Activated CD4-positive, alpha-beta memory T cell treated with anti-CD3 and anti-CD28 coated beads, Interleukin-2, amount 10 ng/mL, durations not matched to agents 7 days and 5 days (primary cell): ENCODE measurements around the gene VPS33A. TPM values are rescaled to one million over a fixed set of nuclear protein-coding genes. Genes with fewer than 3 reads are reported as not detected.

Source experiments
- CTCF ChIA-PET: fragments of 350-600 bp; sonication (Branson Sonifier 250); formaldehyde crosslinking; loops from one replicate; lab custom pipeline; 2021; ENCODE audit warnings: antibody characterized with exemption, inconsistent platforms; lab: Charles Lee
- POLR2A ChIA-PET: fragments of 350-600 bp; sonication (Branson Sonifier 250); formaldehyde crosslinking; loops from one replicate; lab custom pipeline; 2021; ENCODE audit warnings: antibody characterized with exemption; lab: Charles Lee
- DNase-seq: peaks from one replicate; pipeline ENCODE4 v3.0.0-alpha.2; 2020
- H3K27ac Mint-ChIP-seq: one replicate; pipeline ENCODE4 v1.8.0; 2021; ENCODE audit warnings: mild to moderate bottlenecking, mixed read lengths
- H3K27me3 Mint-ChIP-seq: one replicate; pipeline ENCODE4 v1.8.0; 2021; ENCODE audit warnings: mixed read lengths
- H3K36me3 Mint-ChIP-seq: one replicate; pipeline ENCODE4 v1.8.0; 2021; ENCODE audit warnings: low read depth, mixed read lengths
- H3K4me1 Mint-ChIP-seq: one replicate; pipeline ENCODE4 v1.8.0; 2021; ENCODE audit warnings: mixed read lengths
- H3K4me3 Mint-ChIP-seq: one replicate; pipeline ENCODE4 v1.8.0; 2021; ENCODE audit warnings: mild to moderate bottlenecking, mixed read lengths
- H3K9me3 Mint-ChIP-seq: one replicate; pipeline ENCODE4 v1.8.0; 2021; ENCODE audit warnings: mixed read lengths
- total RNA-seq, 2 experiments: library from RNA; stranded (reverse); gene quantifications; one replicate each; pipeline ENCODE4 v1.2.3, GENCODE V29; 2021

The VPS33A gene
- total RNA-seq, 2 experiments from 2014 or later, result 29.8 to 30.6 TPM

GRCh38 chr12:122185494-122186082, 80.7 kb downstream of the VPS33A start:
- Mint-ChIP-seq H3K27me3 (peaks cover 20% of the 10 kb centered on the region), H3K4me1 (peaks cover 6% of the 10 kb centered on the region), H3K4me3 (no peak overlapping the region), H3K27ac (no peak overlapping the region), H3K36me3 (no peaks in the 10 kb centered on the region), H3K9me3 (no peaks in the 10 kb centered on the region)
- DNase-seq, result no peak
- CTCF ChIA-PET, result interaction anchor here (1.8 kb wide), 1 partner anchor 53 kb away, joined by 4 read pairs; no protein-coding TSS in a partner anchor
- POLR2A ChIA-PET, result no interaction called here

DNA sequence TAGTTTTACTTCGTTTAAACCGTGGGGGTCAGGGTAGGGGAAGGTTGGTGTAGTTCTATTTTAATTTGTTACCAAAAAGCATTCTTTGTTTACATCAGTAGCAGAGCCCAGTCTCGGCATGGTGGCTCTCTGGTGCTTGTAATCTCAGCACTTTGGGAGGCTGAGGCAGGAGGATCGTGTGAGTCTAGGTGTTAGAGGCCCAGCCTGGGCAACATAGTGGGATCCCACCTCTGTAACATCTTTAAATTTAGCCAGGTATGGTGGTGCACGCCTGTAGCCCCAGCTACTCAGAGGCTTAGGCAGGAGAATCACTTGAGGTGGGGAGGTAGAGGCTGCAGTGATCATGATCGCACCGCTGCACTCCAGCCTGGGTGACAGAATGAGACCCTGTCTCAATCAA, 81.2 kb downstream of the VPS33A start:
- H3K4me1 Mint-ChIP-seq, result peaks cover 6% of the 10 kb centered on the region
- peaks cover 23% of the 10 kb centered on the region for H3K27me3 Mint-ChIP-seq
- no peaks in the 10 kb centered on the region for H3K9me3 Mint-ChIP-seq
- H3K36me3 Mint-ChIP-seq, result no peaks in the 10 kb centered on the region
- H3K4me3 Mint-ChIP-seq, result no peak overlapping the region
- ChIA-PET POLR2A (no interaction called here), CTCF (no interaction called here)
- no peak for DNase-seq
- H3K27ac Mint-ChIP-seq, result no peak overlapping the region

- ChIA-PET CTCF (no interaction called here), POLR2A (no interaction called here)
- Mint-ChIP-seq H3K4me1 (peaks cover 8% of the 10 kb centered on the region), H3K4me3 (no peak overlapping the region), H3K27ac (no peak overlapping the region), H3K27me3 (peaks cover 26% of the 10 kb centered on the region), H3K9me3 (no peaks in the 10 kb centered on the region), H3K36me3 (no peaks in the 10 kb centered on the region)
- no peak for DNase-seq
These were observed 81.8 kb downstream of the VPS33A start for GRCh38 chr12:122184517-122184916.

GRCh38 chr12:122183588-122183940, 82.7 kb downstream of the VPS33A start:
- H3K4me1 Mint-ChIP-seq, result peaks cover 8% of the 10 kb centered on the region
- H3K27ac Mint-ChIP-seq, result no peak overlapping the region
- ChIA-PET CTCF (interaction anchor here (1.3 kb wide), 1 partner anchor 60 kb away, joined by 3 read pairs; no protein-coding TSS in a partner anchor), POLR2A (interaction anchor here (1.1 kb wide), 1 partner anchor 17 kb away, joined by 4 read pairs; no protein-coding TSS in a partner anchor)
- peak overlapping the region; percentile 55 for H3K4me3 Mint-ChIP-seq
- DNase-seq, result no peak
- H3K27me3 Mint-ChIP-seq, result peaks cover 29% of the 10 kb centered on the region
- H3K9me3 Mint-ChIP-seq, result no peaks in the 10 kb centered on the region
- no peaks in the 10 kb centered on the region for H3K36me3 Mint-ChIP-seq

GRCh38 chr12:122182887-122183587, 83.3 kb downstream of the VPS33A start, which contains the start of gene LRRC43:
Gene LRRC43 (plus strand): TSS chr12:122183123. CDS start chr12:122183145, 22 bp downstream.
- DNase-seq, result peak; percentile 46
- ChIA-PET CTCF (interaction anchor here (1.2 to 1.3 kb wide), 2 partner anchors 8 to 59 kb away, joined by 3 to 5 read pairs; no protein-coding TSS in a partner anchor), POLR2A (interaction anchor here (1.1 to 1.2 kb wide), 2 partner anchors 16 to 23 kb away, joined by 3 to 4 read pairs; no protein-coding TSS in a partner anchor)
- Mint-ChIP-seq H3K27me3 (peaks cover 31% of the 10 kb centered on the region), H3K4me1 (peaks cover 8% of the 10 kb centered on the region), H3K36me3 (no peaks in the 10 kb centered on the region), H3K27ac (no peak within 1 kb of the TSS), H3K9me3 (no peaks in the 10 kb centered on the region), H3K4me3 (peak within 1 kb of the TSS; percentile 62)

Other genes with a start within 250 kb of the VPS33A start
- gene BCL7A, start 244.6 kb downstream of the VPS33A start, total RNA-seq, result 1 to 10 TPM; 3.7 to 4.2 TPM
- 10 to 100 TPM; 26.0 to 29.6 TPM for gene MLXIP, start 187.7 kb downstream of the VPS33A start, total RNA-seq
- gene IL31, start 92.3 kb downstream of the VPS33A start, total RNA-seq, result not detected
- under 1 TPM in 1 of 2 experiments, not detected in 1; 0.38 TPM for gene LRRC43, start 83.4 kb downstream of the VPS33A start, total RNA-seq
- gene B3GNT4, start 62.8 kb downstream of the VPS33A start, total RNA-seq, result 1 to 10 TPM; 2.6 to 2.8 TPM
- 10 to 100 TPM; 40.8 to 41.7 TPM for gene DIABLO, start 40.4 kb downstream of the VPS33A start, total RNA-seq
- 10 to 100 TPM; 65.3 to 73.4 TPM for gene CLIP1, start 156.2 kb upstream of the VPS33A start, total RNA-seq
- gene ZCCHC8, start 234.4 kb upstream of the VPS33A start, total RNA-seq, result 10 to 100 TPM; 44.4 to 46.6 TPM